Body of pancreas (tissue), 4 donors: ENCODE measurements around the gene IMPDH1.

Source experiments
- POLR2A ChIP-seq, 3 donors: fragments of 450-650 bp; IDR thresholded peaks; one replicate each; pipeline ENCODE4 v1.6.1; 2016; ENCODE audit warnings: antibody characterized with exemption in 3 of 3, mild to moderate bottlenecking in 2 of 3
- TF ChIP-seq, protein P1 (sequence below), 7 experiments: fragments of 450-650 bp in 4 of 7; fragments of 200-600 bp in 3 of 7; sonication (generic) in 3 of 7; IDR thresholded peaks; one replicate each; pipeline ENCODE4 v1.5.1; 2016 to 2019; ENCODE audit warnings: antibody characterized with exemption in 7 of 7

DNA sequence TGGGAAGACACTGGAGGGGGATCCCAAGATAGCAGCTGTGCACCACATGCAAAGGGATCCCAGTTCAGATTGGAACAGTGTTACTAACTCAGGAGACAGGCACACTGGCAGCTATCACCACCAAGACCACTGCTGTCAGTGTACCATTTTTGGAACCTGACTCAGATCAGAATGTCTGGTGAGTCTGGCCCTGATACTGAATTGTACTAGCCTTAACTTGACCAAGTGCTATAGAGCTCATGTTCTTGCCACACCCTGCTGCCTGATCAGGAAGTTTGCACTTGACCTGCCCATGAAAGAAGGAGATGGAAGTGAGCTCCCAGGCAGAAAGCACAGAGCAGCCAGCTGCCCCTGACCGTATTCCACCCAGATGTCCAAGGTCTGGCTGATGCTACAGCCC is 43.5 kb downstream of the IMPDH1 start:
- TF ChIP-seq, protein P1, sequence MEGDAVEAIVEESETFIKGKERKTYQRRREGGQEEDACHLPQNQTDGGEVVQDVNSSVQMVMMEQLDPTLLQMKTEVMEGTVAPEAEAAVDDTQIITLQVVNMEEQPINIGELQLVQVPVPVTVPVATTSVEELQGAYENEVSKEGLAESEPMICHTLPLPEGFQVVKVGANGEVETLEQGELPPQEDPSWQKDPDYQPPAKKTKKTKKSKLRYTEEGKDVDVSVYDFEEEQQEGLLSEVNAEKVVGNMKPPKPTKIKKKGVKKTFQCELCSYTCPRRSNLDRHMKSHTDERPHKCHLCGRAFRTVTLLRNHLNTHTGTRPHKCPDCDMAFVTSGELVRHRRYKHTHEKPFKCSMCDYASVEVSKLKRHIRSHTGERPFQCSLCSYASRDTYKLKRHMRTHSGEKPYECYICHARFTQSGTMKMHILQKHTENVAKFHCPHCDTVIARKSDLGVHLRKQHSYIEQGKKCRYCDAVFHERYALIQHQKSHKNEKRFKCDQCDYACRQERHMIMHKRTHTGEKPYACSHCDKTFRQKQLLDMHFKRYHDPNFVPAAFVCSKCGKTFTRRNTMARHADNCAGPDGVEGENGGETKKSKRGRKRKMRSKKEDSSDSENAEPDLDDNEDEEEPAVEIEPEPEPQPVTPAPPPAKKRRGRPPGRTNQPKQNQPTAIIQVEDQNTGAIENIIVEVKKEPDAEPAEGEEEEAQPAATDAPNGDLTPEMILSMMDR (IDR thresholded peaks at IDR 0.05): no peak
- no peak for TF ChIP-seq POLR2A (IDR thresholded peaks at IDR 0.05)
